ENCODE measurements around the gene CMTM4. TPM values are rescaled to one million over a fixed set of nuclear protein-coding genes. Genes with fewer than 3 reads are reported as not detected.

The CMTM4 gene
- total RNA-seq, 1 experiment from 2014 or later = 77.8 TPM

GRCh38 chr16:66609139-66609510 is 87.4 kb downstream of the CMTM4 start:
- DNase-seq (ENCODE audit: low read depth, low spot score) = no peak
- Histone ChIP-seq H3K9me3 (ENCODE audit: control insufficient read depth in 1 of 2, insufficient read depth in 1 of 2, low read depth in 1 of 2, low read length in 2 of 2) (no peaks in the 10 kb centered on the region), H3K36me3 (ENCODE audit: control insufficient read depth in 1 of 2, insufficient read depth in 2 of 2, low read length in 2 of 2) (peaks cover 14 to 19% of the 10 kb centered on the region in 2 experiments; a peak in 3 of 4 replicates), H3K4me1 (ENCODE audit: control insufficient read depth in 1 of 2, insufficient read depth in 2 of 2, low read length in 2 of 2) (peaks cover 19 to 32% of the 10 kb centered on the region in 2 experiments), H3K4me3 (replicated peaks in 1 of 2; ENCODE audit: low read depth in 1 of 2, low read length in 2 of 2) (no peak overlapping the region; a peak in 1 of 4 replicates), H3K9ac (ENCODE audit: low read length) (peak overlapping the region; percentile 64), H3K27me3 (ENCODE audit: insufficient read depth, low read length) (no peaks in the 10 kb centered on the region), H2AFZ (ENCODE audit: low read depth, low read length, poor library complexity, severe bottlenecking) (no peak overlapping the region), H3K79me2 (ENCODE audit: insufficient read depth, low read length) (peaks cover 8% of the 10 kb centered on the region; the same call in 1 of the 2 replicates), H4K20me1 (ENCODE audit: insufficient read depth) (0 out of 2 replicates have a peak, but pooled peaks cover 4% of the 10 kb centered on the region), H3K27ac (ENCODE audit: low read depth, low read length) (peak overlapping the region; percentile 54), H3K4me2 (ENCODE audit: low read length) (peak overlapping the region; percentile 70), H3K9me2 (ENCODE audit: insufficient read depth) (no peaks in the 10 kb centered on the region)
- CTCF ChIA-PET = interaction anchor here (0.6 to 3.2 kb wide), 30 partner anchors 10 to 294 kb away, joined by 3 to 41 read pairs (median 4); partner anchors contain the start of genes CKLF, CMTM2, CMTM4 and TK2
- no TSS peak for BruUV-seq (replicated peaks)
- POLR2A ChIA-PET = no interaction called here
- TF ChIP-seq POLR2A (IDR thresholded peaks at IDR 0.05; ENCODE audit: borderline replicate concordance, extremely low read depth, insufficient read depth, insufficient read length) (no peak), POLR2AphosphoS5 (IDR thresholded peaks at IDR 0.05; ENCODE audit: low read depth, low read length) (no peak), SP1 (IDR thresholded peaks at IDR 0.05; ENCODE audit: low read depth) (no peak), ZBTB33 (IDR thresholded peaks at IDR 0.05; ENCODE audit: extremely low read depth, insufficient replicate concordance, low read length) (no peak), EZH2 (IDR thresholded peaks at IDR 0.05) (no peak), SRF (IDR thresholded peaks at IDR 0.05; ENCODE audit: low read depth) (no peak), SIN3A (IDR thresholded peaks at IDR 0.05; ENCODE audit: low read depth) (no peak), CEBPB (IDR thresholded peaks at IDR 0.05; ENCODE audit: low read depth) (no peak), CTCF (IDR thresholded peaks at IDR 0.05 in 2 of 3, conservative IDR thresholded peaks at IDR 0.05 in 1 of 3; ENCODE audit: borderline replicate concordance in 1 of 3, insufficient read depth in 1 of 3, low read depth in 2 of 3, low read length in 2 of 3) (no peak), ZNF274 (IDR thresholded peaks at IDR 0.05; ENCODE audit: low read depth, low read length) (no peak), EGR1 (IDR thresholded peaks at IDR 0.05; ENCODE audit: low read depth) (no peak), REST (IDR thresholded peaks at IDR 0.05; ENCODE audit: low read depth) (no peak), EZH2phosphoT487 (IDR thresholded peaks at IDR 0.05; ENCODE audit: borderline replicate concordance) (no peak)
- TF ChIP-seq, protein P1, sequence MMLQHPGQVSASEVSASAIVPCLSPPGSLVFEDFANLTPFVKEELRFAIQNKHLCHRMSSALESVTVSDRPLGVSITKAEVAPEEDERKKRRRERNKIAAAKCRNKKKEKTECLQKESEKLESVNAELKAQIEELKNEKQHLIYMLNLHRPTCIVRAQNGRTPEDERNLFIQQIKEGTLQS (IDR thresholded peaks at IDR 0.05) = no peak
- TF ChIP-seq, protein P2, sequence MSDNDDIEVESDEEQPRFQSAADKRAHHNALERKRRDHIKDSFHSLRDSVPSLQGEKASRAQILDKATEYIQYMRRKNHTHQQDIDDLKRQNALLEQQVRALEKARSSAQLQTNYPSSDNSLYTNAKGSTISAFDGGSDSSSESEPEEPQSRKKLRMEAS (IDR thresholded peaks at IDR 0.05) = no peak
- intact Hi-C loops (cut with micrococcal nuclease) = loop anchor here (2.0 to 5.0 kb wide), 2 partner anchors 202 to 258 kb away; no protein-coding TSS in a partner anchor
- RAD21 ChIA-PET (ENCODE audit: low non-redundant PET in 1 of 2, low total read pairs in 2 of 2, uncharacterized antibody in 2 of 2, unreplicated experiment in 2 of 2) = interaction anchor here in 1 of 2 experiments (0.6 to 1.1 kb wide), 2 partner anchors 201 to 259 kb away, joined by 3 to 12 read pairs; no protein-coding TSS in a partner anchor
- no peak for ATAC-seq

All from HCT116 (cell line).